K562 (cell line): ENCODE results near the gene TCEA3. TPM values are rescaled to one million over a fixed set of nuclear protein-coding genes. Genes with fewer than 3 reads are reported as not detected.
A peak's percentile ranks its signal among the peaks of the same experiment; 100 is the strongest.

ENCODE experiments used
- CBFA2T2 ChIP-seq: fragments of 450-650 bp; conservative IDR thresholded peaks from 2 replicates; pipeline ENCODE4 v1.6.1; 2017; ENCODE audit warnings: mild to moderate bottlenecking
- CBX8 ChIP-seq: fragments of 200-600 bp; sonication (generic); IDR thresholded peaks from 2 replicates; pipeline ENCODE4 v1.6.1; 2012; ENCODE audit warnings: borderline replicate concordance, mixed run types, low read depth, mild to moderate bottlenecking, moderate library complexity, mixed read lengths, low read length, control low read depth, inconsistent platforms; ENCODE audit not compliant: poor library complexity, severe bottlenecking; ENCODE audit errors: extremely low read depth
- DPF2 ChIP-seq: fragments of 450-650 bp; IDR thresholded peaks from 2 replicates; pipeline ENCODE4 v1.6.1; 2016
- FOSL1 ChIP-seq: fragments of 200-800 bp; sonication (Bioruptor generic); conservative IDR thresholded peaks from 2 replicates; pipeline ENCODE4 v1.6.1; 2016; ENCODE audit warnings: missing genetic modification characterization, missing compliant biosample characterization
- HDAC6 ChIP-seq: IDR thresholded peaks from 2 replicates; pipeline ENCODE4 v1.6.1; 2012; ENCODE audit warnings: low read depth, mild to moderate bottlenecking, control low read depth, inconsistent platforms, low read length, moderate library complexity
- HMG20A ChIP-seq: fragments of 450-650 bp; formaldehyde crosslinking; conservative IDR thresholded peaks from 2 replicates; pipeline ENCODE4 v1.4.0; 2020; ENCODE audit warnings: mild to moderate bottlenecking, mixed read lengths
- LCOR ChIP-seq: sonication (generic); formaldehyde crosslinking; IDR thresholded peaks from 2 replicates; pipeline ENCODE4 v1.8.0; 2022; ENCODE audit warnings: mild to moderate bottlenecking, missing genetic modification reagents
- NFXL1 ChIP-seq: fragments of 450-650 bp; formaldehyde crosslinking; IDR thresholded peaks from 2 replicates; pipeline ENCODE4 v1.4.0; 2021; ENCODE audit warnings: mild to moderate bottlenecking
- PRMT5 ChIP-seq: sonication (generic); formaldehyde crosslinking; IDR thresholded peaks from 2 replicates; pipeline ENCODE4 v1.5.0; 2020; ENCODE audit warnings: missing genetic modification reagents
- RFX1 ChIP-seq: fragments of 450-650 bp; IDR thresholded peaks from 2 replicates; pipeline ENCODE4 v1.6.1; 2016; ENCODE audit warnings: mild to moderate bottlenecking, moderate library complexity
- SREBF2 ChIP-seq: sonication (generic); formaldehyde crosslinking; IDR thresholded peaks from 2 replicates; pipeline ENCODE4 v1.4.0; 2020; ENCODE audit warnings: mild to moderate bottlenecking, missing genetic modification reagents
- TCF15 ChIP-seq: fragments of 250-450 bp; sonication (Bioruptor Pico); IDR thresholded peaks from 2 replicates; pipeline ENCODE4 v1.8.0; 2022; ENCODE audit warnings: moderate library complexity, mild to moderate bottlenecking, inconsistent platforms
- TCF7 ChIP-seq: sonication (generic); IDR thresholded peaks from 2 replicates; pipeline ENCODE4 v1.6.1; 2016; ENCODE audit warnings: antibody characterized with exemption, borderline replicate concordance
- ZC3H8 ChIP-seq: fragments of 450-650 bp; IDR thresholded peaks from 2 replicates; pipeline ENCODE4 v1.6.1; 2017
- ZKSCAN1 ChIP-seq: fragments of 150-350 bp; IDR thresholded peaks from 2 replicates; pipeline ENCODE4 v1.6.1; 2016; ENCODE audit warnings: low read depth, low read length
- ZNF121 ChIP-seq: sonication (generic); formaldehyde crosslinking; conservative IDR thresholded peaks from 2 replicates; pipeline ENCODE4 v1.8.0; 2022; ENCODE audit warnings: missing genetic modification reagents
- ZNF280B ChIP-seq: fragments of 250-450 bp; sonication (Bioruptor Pico); IDR thresholded peaks from 2 replicates; pipeline ENCODE4 v1.5.1; 2021; ENCODE audit warnings: mild to moderate bottlenecking
- polyA plus RNA-seq, 8 experiments: library from polyadenylated mRNA; depleted of rRNA in 4 of 8; stranded (reverse) in 5 of 8; unstranded in 3 of 8; fragments of >200 nt; fragmentation: Nextera tagmentation in 2 of 8; fragmentation: Illumina TruSeq in 1 of 8; extraction: Ambion mirVana in 2 of 8; extraction: Trizol in 1 of 8; gene quantifications; 2 replicates each; pipeline versions ENCODE4 v1.2.1 to v1.2.3, GENCODE V29; 2011 to 2014; ENCODE audit warnings: inconsistent platforms in 1 of 8, missing spikeins in 1 of 8
- total RNA-seq, 7 experiments: library from RNA; depleted of rRNA in 6 of 7; stranded (reverse); fragments of >200 nt in 6 of 7; fragmentation: Illumina TruSeq in 2 of 7; extraction: Trizol in 2 of 7; gene quantifications; 2 replicates each; pipeline versions ENCODE4 v1.2.1 to v1.2.3, GENCODE V29; 2011 to 2021; ENCODE audit warnings: low replicate concordance in 1 of 7
- TF ChIP-seq, protein P1 (sequence below): fragments of 250-450 bp; sonication (Bioruptor Pico); IDR thresholded peaks from 2 replicates; pipeline ENCODE4 v1.8.0; 2021; ENCODE audit warnings: mild to moderate bottlenecking, moderate library complexity
- TF ChIP-seq, protein P2 (sequence below): IDR thresholded peaks from 2 replicates; pipeline ENCODE4 v1.6.1; 2014; ENCODE audit warnings: antibody characterized with exemption
- TF ChIP-seq, protein P3 (sequence below): fragments of 450-650 bp; IDR thresholded peaks from 2 replicates; pipeline ENCODE4 v1.6.1; 2017; ENCODE audit warnings: antibody characterized with exemption, mild to moderate bottlenecking

Gene TCEA3
- total and polyA plus RNA-seq, 9 of the 15 experiments (the other 6 are each of a cell fraction or from before 2014, with no cell fraction given): 0.03 to 0.55 (median 0.36) TPM

DNA sequence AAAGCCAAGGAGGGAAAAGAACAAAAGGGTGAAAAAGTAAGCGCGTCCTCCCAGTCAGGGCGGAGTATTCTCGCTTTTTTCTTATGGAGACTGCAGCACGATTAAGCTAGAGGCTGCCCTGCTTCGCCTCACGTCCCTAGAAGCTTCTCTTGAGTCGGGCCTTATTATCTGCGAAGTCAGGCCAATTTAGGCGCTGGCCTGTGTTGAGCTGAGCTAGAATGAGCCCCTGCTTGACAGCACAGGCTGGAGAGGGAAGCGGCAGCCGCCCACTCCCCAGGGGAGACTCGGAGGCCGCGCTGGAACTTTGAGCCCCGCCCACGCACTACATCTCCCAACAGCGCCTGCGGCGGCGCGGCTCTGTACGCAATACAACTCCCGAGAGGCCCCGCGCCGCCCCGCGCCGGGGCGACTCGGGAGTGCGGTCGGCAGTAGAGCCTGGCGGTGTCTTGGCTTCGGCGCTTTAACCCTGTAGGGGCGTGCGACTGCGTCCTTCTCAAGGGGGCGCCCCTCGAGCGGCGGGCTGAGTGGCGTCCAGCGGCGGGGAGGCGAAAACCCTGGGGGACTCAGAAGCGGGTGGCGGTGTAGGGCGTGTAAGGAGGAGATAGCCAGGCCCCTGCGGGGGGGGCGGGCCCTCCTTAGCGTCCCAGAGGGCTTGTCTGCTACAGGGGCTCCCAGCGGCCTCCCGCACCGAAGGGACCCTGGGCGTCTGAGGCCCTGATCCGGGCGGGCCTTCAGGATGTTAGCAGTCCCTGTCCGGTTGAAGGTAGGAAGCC lies 55.8 kb downstream of the TCEA3 start (continued):
- no peak for TF ChIP-seq TCF15 (CRISPR knock-in tag)
- TF ChIP-seq CBFA2T2: no peak; the same call in 1 of the 2 replicates
- TF ChIP-seq NFXL1 (CRISPR knock-in tag): 0 out of 2 replicates have a peak, but pooled peaks have one; percentile 61
- no peak for TF ChIP-seq CBX8
- TF ChIP-seq FOSL1 (tag): peak; percentile 73
- peak; percentile 33; the same call in 1 of the 2 replicates for TF ChIP-seq LCOR (CRISPR knock-in tag)
- peak; percentile 40; the same call in 1 of the 2 replicates for TF ChIP-seq ZC3H8
- TF ChIP-seq SREBF2 (CRISPR knock-in tag): 0 out of 2 replicates have a peak, but pooled peaks have one; percentile 42
- TF ChIP-seq, protein P1, sequence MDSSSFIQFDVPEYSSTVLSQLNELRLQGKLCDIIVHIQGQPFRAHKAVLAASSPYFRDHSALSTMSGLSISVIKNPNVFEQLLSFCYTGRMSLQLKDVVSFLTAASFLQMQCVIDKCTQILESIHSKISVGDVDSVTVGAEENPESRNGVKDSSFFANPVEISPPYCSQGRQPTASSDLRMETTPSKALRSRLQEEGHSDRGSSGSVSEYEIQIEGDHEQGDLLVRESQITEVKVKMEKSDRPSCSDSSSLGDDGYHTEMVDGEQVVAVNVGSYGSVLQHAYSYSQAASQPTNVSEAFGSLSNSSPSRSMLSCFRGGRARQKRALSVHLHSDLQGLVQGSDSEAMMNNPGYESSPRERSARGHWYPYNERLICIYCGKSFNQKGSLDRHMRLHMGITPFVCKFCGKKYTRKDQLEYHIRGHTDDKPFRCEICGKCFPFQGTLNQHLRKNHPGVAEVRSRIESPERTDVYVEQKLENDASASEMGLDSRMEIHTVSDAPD (CRISPR knock-in tag): no peak
- TF ChIP-seq HDAC6: no peak
- TF ChIP-seq RFX1: no peak
- no peak for TF ChIP-seq HMG20A
- TF ChIP-seq, protein P2, sequence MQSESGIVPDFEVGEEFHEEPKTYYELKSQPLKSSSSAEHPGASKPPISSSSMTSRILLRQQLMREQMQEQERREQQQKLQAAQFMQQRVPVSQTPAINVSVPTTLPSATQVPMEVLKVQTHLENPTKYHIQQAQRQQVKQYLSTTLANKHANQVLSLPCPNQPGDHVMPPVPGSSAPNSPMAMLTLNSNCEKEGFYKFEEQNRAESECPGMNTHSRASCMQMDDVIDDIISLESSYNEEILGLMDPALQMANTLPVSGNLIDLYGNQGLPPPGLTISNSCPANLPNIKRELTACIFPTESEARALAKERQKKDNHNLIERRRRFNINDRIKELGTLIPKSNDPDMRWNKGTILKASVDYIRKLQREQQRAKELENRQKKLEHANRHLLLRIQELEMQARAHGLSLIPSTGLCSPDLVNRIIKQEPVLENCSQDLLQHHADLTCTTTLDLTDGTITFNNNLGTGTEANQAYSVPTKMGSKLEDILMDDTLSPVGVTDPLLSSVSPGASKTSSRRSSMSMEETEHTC: no peak
- TF ChIP-seq, protein P3, sequence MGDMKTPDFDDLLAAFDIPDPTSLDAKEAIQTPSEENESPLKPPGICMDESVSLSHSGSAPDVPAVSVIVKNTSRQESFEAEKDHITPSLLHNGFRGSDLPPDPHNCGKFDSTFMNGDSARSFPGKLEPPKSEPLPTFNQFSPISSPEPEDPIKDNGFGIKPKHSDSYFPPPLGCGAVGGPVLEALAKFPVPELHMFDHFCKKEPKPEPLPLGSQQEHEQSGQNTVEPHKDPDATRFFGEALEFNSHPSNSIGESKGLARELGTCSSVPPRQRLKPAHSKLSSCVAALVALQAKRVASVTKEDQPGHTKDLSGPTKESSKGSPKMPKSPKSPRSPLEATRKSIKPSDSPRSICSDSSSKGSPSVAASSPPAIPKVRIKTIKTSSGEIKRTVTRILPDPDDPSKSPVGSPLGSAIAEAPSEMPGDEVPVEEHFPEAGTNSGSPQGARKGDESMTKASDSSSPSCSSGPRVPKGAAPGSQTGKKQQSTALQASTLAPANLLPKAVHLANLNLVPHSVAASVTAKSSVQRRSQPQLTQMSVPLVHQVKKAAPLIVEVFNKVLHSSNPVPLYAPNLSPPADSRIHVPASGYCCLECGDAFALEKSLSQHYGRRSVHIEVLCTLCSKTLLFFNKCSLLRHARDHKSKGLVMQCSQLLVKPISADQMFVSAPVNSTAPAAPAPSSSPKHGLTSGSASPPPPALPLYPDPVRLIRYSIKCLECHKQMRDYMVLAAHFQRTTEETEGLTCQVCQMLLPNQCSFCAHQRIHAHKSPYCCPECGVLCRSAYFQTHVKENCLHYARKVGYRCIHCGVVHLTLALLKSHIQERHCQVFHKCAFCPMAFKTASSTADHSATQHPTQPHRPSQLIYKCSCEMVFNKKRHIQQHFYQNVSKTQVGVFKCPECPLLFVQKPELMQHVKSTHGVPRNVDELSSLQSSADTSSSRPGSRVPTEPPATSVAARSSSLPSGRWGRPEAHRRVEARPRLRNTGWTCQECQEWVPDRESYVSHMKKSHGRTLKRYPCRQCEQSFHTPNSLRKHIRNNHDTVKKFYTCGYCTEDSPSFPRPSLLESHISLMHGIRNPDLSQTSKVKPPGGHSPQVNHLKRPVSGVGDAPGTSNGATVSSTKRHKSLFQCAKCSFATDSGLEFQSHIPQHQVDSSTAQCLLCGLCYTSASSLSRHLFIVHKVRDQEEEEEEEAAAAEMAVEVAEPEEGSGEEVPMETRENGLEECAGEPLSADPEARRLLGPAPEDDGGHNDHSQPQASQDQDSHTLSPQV: peak; percentile 82
- TF ChIP-seq ZNF280B: no peak
- no peak for TF ChIP-seq TCF7
- no peak for TF ChIP-seq PRMT5 (CRISPR knock-in tag)
- TF ChIP-seq ZKSCAN1: no peak
- no peak for TF ChIP-seq DPF2
- TF ChIP-seq ZNF121: no peak
